ENCODE data around the gene TTLL11.

The TTLL11 gene

GRCh38 chr9:121925935-121926334 lies 167.2 kb downstream of the TTLL11 start:
- ChIA-PET CTCF (no interaction called here), POLR2A (ENCODE audit: low non-redundant PET) (no interaction called here)
- no peak overlapping the region for H3K27ac ChIP-seq
- DNase-seq (ENCODE audit: low spot score) = no peak
- TF ChIP-seq, protein P1, sequence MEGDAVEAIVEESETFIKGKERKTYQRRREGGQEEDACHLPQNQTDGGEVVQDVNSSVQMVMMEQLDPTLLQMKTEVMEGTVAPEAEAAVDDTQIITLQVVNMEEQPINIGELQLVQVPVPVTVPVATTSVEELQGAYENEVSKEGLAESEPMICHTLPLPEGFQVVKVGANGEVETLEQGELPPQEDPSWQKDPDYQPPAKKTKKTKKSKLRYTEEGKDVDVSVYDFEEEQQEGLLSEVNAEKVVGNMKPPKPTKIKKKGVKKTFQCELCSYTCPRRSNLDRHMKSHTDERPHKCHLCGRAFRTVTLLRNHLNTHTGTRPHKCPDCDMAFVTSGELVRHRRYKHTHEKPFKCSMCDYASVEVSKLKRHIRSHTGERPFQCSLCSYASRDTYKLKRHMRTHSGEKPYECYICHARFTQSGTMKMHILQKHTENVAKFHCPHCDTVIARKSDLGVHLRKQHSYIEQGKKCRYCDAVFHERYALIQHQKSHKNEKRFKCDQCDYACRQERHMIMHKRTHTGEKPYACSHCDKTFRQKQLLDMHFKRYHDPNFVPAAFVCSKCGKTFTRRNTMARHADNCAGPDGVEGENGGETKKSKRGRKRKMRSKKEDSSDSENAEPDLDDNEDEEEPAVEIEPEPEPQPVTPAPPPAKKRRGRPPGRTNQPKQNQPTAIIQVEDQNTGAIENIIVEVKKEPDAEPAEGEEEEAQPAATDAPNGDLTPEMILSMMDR (conservative IDR thresholded peaks at IDR 0.05; ENCODE audit: low read depth) = no peak

DNA sequence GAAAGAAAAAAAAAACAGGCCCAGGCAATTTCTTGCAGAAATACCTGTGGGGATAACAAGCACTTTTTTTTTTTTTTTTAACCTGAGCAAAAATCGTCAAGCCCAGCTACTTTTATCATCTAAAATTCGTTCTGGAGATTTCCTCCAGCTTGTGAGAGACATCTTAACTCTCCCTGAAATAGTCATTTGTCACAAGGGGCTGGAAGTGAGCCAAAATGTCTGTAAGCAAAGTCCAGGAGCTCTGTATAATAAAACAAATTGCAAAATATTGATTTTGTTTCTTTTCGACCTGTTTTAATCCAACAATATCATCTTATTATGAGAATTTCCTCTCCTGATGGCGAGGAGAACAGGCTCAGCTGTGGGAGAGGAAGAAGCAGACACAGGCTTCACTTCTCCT lies 168.4 kb downstream of the TTLL11 start:
- POLR2A ChIA-PET (ENCODE audit: low non-redundant PET) = interaction anchor here (0.6 kb wide), 1 partner anchor 1916 kb away, joined by 3 read pairs; no protein-coding TSS in a partner anchor
- TF ChIP-seq, protein P1 (conservative IDR thresholded peaks at IDR 0.05; ENCODE audit: low read depth) = no peak
- CTCF ChIA-PET = no interaction called here
- DNase-seq (ENCODE audit: low spot score) = no peak
- H3K27ac ChIP-seq = no peak overlapping the region

GRCh38 chr9:121921444-121921843 lies 171.7 kb downstream of the TTLL11 start:
- TF ChIP-seq, protein P1 (conservative IDR thresholded peaks at IDR 0.05; ENCODE audit: low read depth) = no peak
- ChIA-PET POLR2A (ENCODE audit: low non-redundant PET) (no interaction called here), CTCF (interaction anchor here (1.1 kb wide), 1 partner anchor 60 kb away, joined by 3 read pairs; no protein-coding TSS in a partner anchor)
- H3K27ac ChIP-seq = no peak overlapping the region
- DNase-seq (ENCODE audit: low spot score) = no peak

GRCh38 chr9:121917375-121918335 lies 175.5 kb downstream of the TTLL11 start:
- CTCF ChIA-PET = interaction anchor here (0.5 to 0.7 kb wide), 2 partner anchors 16 to 305 kb away, joined by 3 to 6 read pairs; no protein-coding TSS in a partner anchor
- H3K27ac ChIP-seq = no peak overlapping the region

GRCh38 chr9:121915304-121915625 lies 177.8 kb downstream of the TTLL11 start:
- ChIA-PET POLR2A (ENCODE audit: low non-redundant PET) (interaction anchor here (0.6 kb wide), 1 partner anchor 360 kb away, joined by 3 read pairs; no protein-coding TSS in a partner anchor), CTCF (no interaction called here)
- TF ChIP-seq, protein P1 (conservative IDR thresholded peaks at IDR 0.05; ENCODE audit: low read depth) = no peak

More at GRCh38 chr9:121917375-121918335, 175.5 kb downstream of the TTLL11 start:
- DNase-seq (ENCODE audit: low spot score) = no peak
- POLR2A ChIA-PET (ENCODE audit: low non-redundant PET) = no interaction called here
- TF ChIP-seq, protein P1 (conservative IDR thresholded peaks at IDR 0.05; ENCODE audit: low read depth) = no peak

DNA sequence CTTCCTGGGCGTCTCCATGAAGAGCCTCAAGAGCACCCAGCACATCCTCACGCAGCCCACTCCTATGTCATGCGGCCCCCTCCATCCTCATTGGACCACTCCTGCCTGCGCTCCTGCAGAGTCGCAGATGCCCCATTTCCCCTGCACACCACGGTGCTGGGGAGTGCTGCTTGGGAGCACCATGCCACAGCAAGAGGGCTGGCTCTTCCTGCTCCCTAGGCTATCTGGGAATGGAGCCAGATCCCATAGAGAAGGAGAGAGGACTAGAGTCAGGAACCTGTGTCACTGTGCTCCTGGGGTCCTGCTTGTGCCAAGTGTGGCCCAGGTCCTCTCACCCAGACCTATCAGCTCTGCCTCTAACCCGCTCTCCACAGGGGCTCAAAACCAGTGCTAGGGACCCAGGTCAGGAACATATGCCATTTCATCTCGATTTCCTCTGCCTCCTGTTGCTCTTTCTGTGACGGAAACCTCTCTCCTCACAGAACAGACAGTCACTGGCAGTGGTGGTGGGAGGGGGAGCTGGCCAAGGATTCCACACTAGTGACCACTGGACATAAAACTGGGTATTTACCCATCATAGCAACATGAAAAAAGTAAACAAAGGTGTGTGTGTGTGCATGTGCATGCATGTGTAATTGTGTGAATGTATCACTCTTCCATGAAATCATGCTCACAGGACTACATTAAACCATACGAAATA lies 178.4 kb downstream of the TTLL11 start:
- TF ChIP-seq, protein P1 (conservative IDR thresholded peaks at IDR 0.05; ENCODE audit: low read depth) = no peak
- no peak overlapping the region for H3K27ac ChIP-seq
- CTCF ChIA-PET = no interaction called here
- POLR2A ChIA-PET (ENCODE audit: low non-redundant PET) = no interaction called here
- no peak for DNase-seq (ENCODE audit: low spot score)

More at GRCh38 chr9:121915304-121915625, 177.8 kb downstream of the TTLL11 start:
- no peak overlapping the region for H3K27ac ChIP-seq
- no peak for DNase-seq (ENCODE audit: low spot score)

All from RWPE1 (cell line).